Measurements from ENCODE around the gene ATP2A1.

- TF ChIP-seq CTCF (IDR thresholded peaks at IDR 0.05) (no peak), ZFX (IDR thresholded peaks at IDR 0.05; ENCODE audit: borderline replicate concordance) (no peak)
Measured at GRCh38 chr16:28930652-28931051, 52.4 kb downstream of the ATP2A1 start.
